GM12878 (cell line): Measurements from ENCODE around the gene RGR. TPM values are rescaled to one million over a fixed set of nuclear protein-coding genes. Genes with fewer than 3 reads are reported as not detected.

Experiments
- ATAC-seq: fragments of 200-7000 bp; cut with Tn5 transposase; 3 replicates; pipeline ENCODE4 v1.9.1; 2020; ENCODE audit warnings: mild to moderate bottlenecking, moderate library complexity
- BruUV-seq: library from RNA; stranded (reverse); fragments of 400-500 nt; replicated peaks from 2 replicates; lab custom pipeline; 2021; lab: Mats Ljungman, UMichigan
- CTCF ChIA-PET: fragments of 300-600 bp; sonication (Branson Sonifier 250); formaldehyde crosslinking; extraction: SDS; loops from one replicate; lab custom pipeline; 2021; ENCODE audit warnings: inconsistent platforms; lab: Yijun Ruan, JAX
- POLR2A ChIA-PET: fragments of 350-600 bp; formaldehyde crosslinking; extraction: SDS; loops from one replicate; lab custom pipeline; 2021; ENCODE audit warnings: inconsistent platforms; lab: Charles Lee
- RAD21 ChIA-PET: fragments of 300-600 bp; sonication (Branson Sonifier 250); formaldehyde crosslinking; loops from one replicate; lab custom pipeline; 2023; ENCODE audit warnings: antibody characterized with exemption; ENCODE audit not compliant: unreplicated experiment; lab: Charles Lee
- SMC1A ChIA-PET: fragments of 300-600 bp; sonication (Branson Sonifier 250); formaldehyde crosslinking; loops from one replicate; lab custom pipeline; 2023; ENCODE audit not compliant: unreplicated experiment, uncharacterized antibody; lab: Charles Lee
- DNase-seq: peaks from one replicate; pipeline ENCODE4 v3.0.0-alpha.2; 2011; ENCODE audit warnings: low read depth, low spot score
- FAIRE-seq: peaks from 3 replicates; lab custom pipeline; 2011; peaks lifted over from hg19 to GRCh38; lab: Jason Lieb, UNC
- H2AFZ ChIP-seq: 2 replicates; pipeline ENCODE4 v1.6.0; 2011; ENCODE audit warnings: low read depth, low read length, control low read depth; ENCODE audit not compliant: control insufficient read depth
- H3K27ac ChIP-seq: 2 replicates; pipeline ENCODE4 v1.5.1; 2011; ENCODE audit warnings: control low read depth; ENCODE audit not compliant: control insufficient read depth, insufficient read depth
- H3K27me3 ChIP-seq, 2 experiments: replicated peaks in 1 of 2; 2 replicates each; pipeline versions ENCODE4 v1.6.0 to v1.6.1; 2011; ENCODE audit warnings: low read length in 1 of 2; ENCODE audit not compliant: control insufficient read depth in 2 of 2, insufficient read depth in 2 of 2
- H3K36me3 ChIP-seq, 2 experiments: 2 replicates each; pipeline ENCODE4 v1.5.1; 2011; ENCODE audit warnings: low read length in 1 of 2; ENCODE audit not compliant: control insufficient read depth in 2 of 2, insufficient read depth in 2 of 2
- H3K4me1 ChIP-seq: 2 replicates; pipeline ENCODE4 v1.6.1; 2011; ENCODE audit warnings: mild to moderate bottlenecking, low read length, moderate library complexity, mixed read lengths; ENCODE audit not compliant: control insufficient read depth, insufficient read depth
- H3K4me2 ChIP-seq: 2 replicates; pipeline ENCODE4 v1.6.0; 2011; ENCODE audit warnings: control low read depth; ENCODE audit not compliant: control insufficient read depth, insufficient read depth
- H3K4me3 ChIP-seq: fragments of 200-600 bp; sonication (generic); 2 replicates; pipeline ENCODE4 v1.5.1; 2016
- H3K79me2 ChIP-seq: 2 replicates; pipeline ENCODE4 v1.6.0; 2011; ENCODE audit warnings: low read length; ENCODE audit not compliant: control insufficient read depth, insufficient read depth
- H3K9ac ChIP-seq: 2 replicates; pipeline ENCODE4 v1.8.0; 2011; ENCODE audit warnings: low read length, control low read depth, mixed read lengths; ENCODE audit not compliant: control insufficient read depth, insufficient read depth
- H3K9me3 ChIP-seq: replicated peaks from 3 replicates; pipeline ENCODE4 v1.5.1; 2011; ENCODE audit warnings: mild to moderate bottlenecking, low read length; ENCODE audit not compliant: control insufficient read depth, insufficient read depth
- H4K20me1 ChIP-seq: 2 replicates; pipeline ENCODE4 v1.6.0; 2011; ENCODE audit not compliant: control insufficient read depth, insufficient read depth
- CEBPZ ChIP-seq: fragments of 150-350 bp; IDR thresholded peaks from 2 replicates; pipeline ENCODE4 v1.6.1; 2016; ENCODE audit warnings: low read depth, low read length
- CREM ChIP-seq: IDR thresholded peaks from 2 replicates; pipeline ENCODE4 v1.6.1; 2014; ENCODE audit warnings: antibody characterized with exemption, low read depth
- EED ChIP-seq: sonication (generic); IDR thresholded peaks from 2 replicates; pipeline ENCODE4 v1.6.1; 2016; ENCODE audit warnings: antibody characterized with exemption, low read depth
- GABPA ChIP-seq: IDR thresholded peaks from 2 replicates; pipeline ENCODE4 v1.6.1; 2014; ENCODE audit warnings: antibody characterized with exemption, low read depth, mild to moderate bottlenecking, inconsistent platforms
- SUZ12 ChIP-seq: fragments of 200-600 bp; sonication (generic); IDR thresholded peaks from one replicate; pipeline ENCODE4 v1.6.1; 2018; ENCODE audit warnings: antibody characterized with exemption, mild to moderate bottlenecking; ENCODE audit not compliant: unreplicated experiment
- YY1 ChIP-seq: IDR thresholded peaks from 2 replicates; pipeline ENCODE4 v1.6.1; 2011; ENCODE audit warnings: low read depth, mild to moderate bottlenecking, low read length
- ZNF217 ChIP-seq: fragments of 450-650 bp; IDR thresholded peaks from 2 replicates; pipeline ENCODE4 v1.6.1; 2017; ENCODE audit warnings: antibody characterized with exemption, mild to moderate bottlenecking
- WGBS: methylation state at CpG from one replicate; pipeline ENCODE4 v1.1.6; 2016; ENCODE audit warnings: low lambda C conversion rate; ENCODE audit not compliant: insufficient replicate concordance, insufficient coverage; ENCODE audit errors: missing lambda C conversion rate; 5-methylcytosine and 5-hydroxymethylcytosine counted together
- in situ Hi-C: fragments of 300-500 bp; cut with MboI; formaldehyde crosslinking; loops from 9 replicates; pipeline ENCODE4 v1.14.3; 2018; ENCODE audit warnings: mixed read lengths
- intact Hi-C: fragments of 100-400 bp; cut with micrococcal nuclease; formaldehyde crosslinking; loops from one replicate; pipeline ENCODE4 v1.14.2; 2022; ENCODE audit not compliant: unreplicated experiment
- polyA plus RNA-seq, 11 experiments: library from polyadenylated mRNA; depleted of rRNA in 4 of 11; unstranded in 6 of 11; stranded (reverse) in 5 of 11; fragments of >200 nt; fragmentation: Nextera tagmentation in 4 of 11; fragmentation: Illumina TruSeq in 1 of 11; extraction: Ambion mirVana in 4 of 11; extraction: Trizol in 1 of 11; gene quantifications; 1 replicate in 1 of 11; 2 replicates in 10 of 11; pipeline versions ENCODE4 v1.2.1 to v1.2.3, GENCODE V29; 2011 to 2016; ENCODE audit warnings: inconsistent platforms in 2 of 11, missing spikeins in 2 of 11, low read depth in 1 of 11
- total RNA-seq, 4 experiments: library from RNA; depleted of rRNA in 3 of 4; stranded (reverse); fragments of >200 nt in 3 of 4; fragmentation: Illumina TruSeq in 1 of 4; extraction: Trizol in 1 of 4; gene quantifications; 2 replicates each; pipeline versions ENCODE4 v1.2.1 to v1.2.3, GENCODE V29; 2013 to 2021
- TF ChIP-seq, protein P1 (sequence below): IDR thresholded peaks from 2 replicates; pipeline ENCODE4 v1.6.1; 2011; ENCODE audit warnings: mild to moderate bottlenecking, low read depth, low read length, moderate library complexity; ENCODE audit not compliant: insufficient replicate concordance

The RGR gene
- total and polyA plus RNA-seq, 10 of the 15 experiments (the other 5 are each of a cell fraction or from before 2014, with no cell fraction given) = not detected

DNA sequence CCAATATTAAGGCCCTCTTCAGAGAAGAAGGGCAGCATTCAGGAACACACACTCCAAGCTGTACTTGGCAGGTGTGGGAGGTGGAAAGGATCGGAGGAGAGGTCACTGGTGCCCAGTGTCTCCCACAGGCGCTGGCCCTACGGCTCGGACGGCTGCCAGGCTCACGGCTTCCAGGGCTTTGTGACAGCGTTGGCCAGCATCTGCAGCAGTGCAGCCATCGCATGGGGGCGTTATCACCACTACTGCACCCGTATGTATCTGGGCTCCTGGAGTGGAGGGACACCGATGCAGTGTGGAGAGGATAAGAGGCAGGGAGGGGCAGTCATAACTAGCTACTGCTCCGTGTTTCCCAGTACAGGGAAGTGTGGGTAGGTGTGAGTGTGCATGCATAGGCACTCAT, 3.9 kb downstream of the RGR start:
- DNase-seq (no peak), FAIRE-seq (no peak), ATAC-seq (no peak)
- in situ Hi-C loops (no loop called here), intact Hi-C loops (no loop called here)
- Histone ChIP-seq H3K27ac (no peak overlapping the region), H3K79me2 (no peaks in the 10 kb centered on the region), H3K4me3 (no peak overlapping the region), H2AFZ (no peak overlapping the region), H3K27me3 (peaks cover 0 to 4% of the 10 kb centered on the region in 2 experiments; a peak in 2 of 4 replicates), H3K9me3 (no peaks in the 10 kb centered on the region), H3K4me1 (no peaks in the 10 kb centered on the region), H4K20me1 (no peaks in the 10 kb centered on the region), H3K36me3 (no peaks in the 10 kb centered on the region), H3K4me2 (no peak overlapping the region), H3K9ac (no peak overlapping the region)
- ChIA-PET CTCF (interaction anchor here (1.0 kb wide), 1 partner anchor 9 kb away, joined by 5 read pairs; no protein-coding TSS in a partner anchor), POLR2A (interaction anchor here (0.9 kb wide), 1 partner anchor 9 kb away, joined by 3 read pairs; no protein-coding TSS in a partner anchor), SMC1A (no interaction called here), RAD21 (no interaction called here)
- 39% methylated on average over 12 of the region's 12 CpGs for WGBS
- BruUV-seq = no TSS peak
- TF ChIP-seq CREM = no peak
- TF ChIP-seq, protein P1, sequence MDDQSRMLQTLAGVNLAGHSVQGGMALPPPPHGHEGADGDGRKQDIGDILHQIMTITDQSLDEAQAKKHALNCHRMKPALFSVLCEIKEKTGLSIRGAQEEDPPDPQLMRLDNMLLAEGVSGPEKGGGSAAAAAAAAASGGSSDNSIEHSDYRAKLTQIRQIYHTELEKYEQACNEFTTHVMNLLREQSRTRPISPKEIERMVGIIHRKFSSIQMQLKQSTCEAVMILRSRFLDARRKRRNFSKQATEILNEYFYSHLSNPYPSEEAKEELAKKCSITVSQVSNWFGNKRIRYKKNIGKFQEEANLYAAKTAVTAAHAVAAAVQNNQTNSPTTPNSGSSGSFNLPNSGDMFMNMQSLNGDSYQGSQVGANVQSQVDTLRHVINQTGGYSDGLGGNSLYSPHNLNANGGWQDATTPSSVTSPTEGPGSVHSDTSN = no peak

GRCh38 chr10:84254552-84255478, 10.0 kb downstream of the RGR start:
- H3K4me2 ChIP-seq = no peak overlapping the region
- ChIA-PET POLR2A (no interaction called here), CTCF (interaction anchor here (0.8 to 1.7 kb wide), 3 partner anchors 10 to 23 kb away, joined by 3 to 5 read pairs (median 4); no protein-coding TSS in a partner anchor), RAD21 (interaction anchor here (1.2 kb wide), 1 partner anchor 282 kb away, joined by 3 read pairs; no protein-coding TSS in a partner anchor), SMC1A (interaction anchor here (1.2 kb wide), 1 partner anchor 9 kb away, joined by 3 read pairs; no protein-coding TSS in a partner anchor)
- 34% methylated on average over 10 of the region's 10 CpGs for WGBS
- ATAC-seq = no peak
- no peak for DNase-seq
- H4K20me1 ChIP-seq = no peaks in the 10 kb centered on the region
- no peaks in the 10 kb centered on the region for H3K36me3 ChIP-seq
- no peak overlapping the region for H3K27ac ChIP-seq
- no peaks in the 10 kb centered on the region for H3K9me3 ChIP-seq
- no peak for FAIRE-seq
- intact Hi-C loops (no loop called here), in situ Hi-C loops (no loop called here)
- no peak overlapping the region for H2AFZ ChIP-seq
- BruUV-seq = no TSS peak
- H3K27me3 ChIP-seq = no peaks in the 10 kb centered on the region; a peak in 2 of 4 replicates
- no peaks in the 10 kb centered on the region for H3K4me1 ChIP-seq
- H3K79me2 ChIP-seq = no peaks in the 10 kb centered on the region
- H3K4me3 ChIP-seq = no peak overlapping the region
- no peak overlapping the region for H3K9ac ChIP-seq
- TF ChIP-seq CEBPZ (no peak), YY1 (no peak), GABPA (no peak), EED (no peak), SUZ12 (no peak), ZNF217 (no peak)
